Endothelial cell of umbilical vein (primary cell): Measurements from ENCODE around the gene BCL2.

ENCODE experiments used
- CTCF ChIP-seq, 2 donors: IDR thresholded peaks; 1 replicate in 1 of 2; 2 replicates in 1 of 2; pipeline ENCODE4 v1.5.1; 2011; ENCODE audit warnings: low read length in 2 of 2, mild to moderate bottlenecking in 2 of 2, moderate library complexity in 2 of 2, control low read depth in 1 of 2, inconsistent platforms in 1 of 2, low read depth in 1 of 2; ENCODE audit not compliant: insufficient read depth in 1 of 2; ENCODE audit errors: extremely low read depth in 1 of 2
- EZH2 ChIP-seq: IDR thresholded peaks from 2 replicates; pipeline ENCODE4 v1.6.1; 2012; ENCODE audit warnings: borderline replicate concordance, low read depth, mild to moderate bottlenecking, moderate library complexity, low read length, inconsistent platforms; ENCODE audit not compliant: severe bottlenecking
- FOS ChIP-seq: IDR thresholded peaks from 2 replicates; pipeline ENCODE4 v1.6.1; 2011; ENCODE audit warnings: mild to moderate bottlenecking, low read length, moderate library complexity, borderline replicate concordance; ENCODE audit not compliant: insufficient read depth
- GATA2 ChIP-seq: IDR thresholded peaks from 2 replicates; pipeline ENCODE4 v1.7.0; 2011; ENCODE audit warnings: low read depth, mild to moderate bottlenecking, moderate library complexity, mixed read lengths, low read length; ENCODE audit not compliant: insufficient read length, insufficient read depth
- JUN ChIP-seq: IDR thresholded peaks from 2 replicates; pipeline ENCODE4 v1.6.1; 2011; ENCODE audit warnings: borderline replicate concordance, low read depth; ENCODE audit not compliant: insufficient read length, insufficient read depth
- MYC ChIP-seq: IDR thresholded peaks from one replicate; pipeline ENCODE4 v1.6.1; 2011; ENCODE audit warnings: mild to moderate bottlenecking, low read depth, low read length
- POLR2A ChIP-seq: IDR thresholded peaks from 2 replicates; pipeline ENCODE4 v1.6.1; 2012; ENCODE audit warnings: low read depth, mild to moderate bottlenecking, control low read depth, low read length
- POLR2AphosphoS5 ChIP-seq: IDR thresholded peaks from 2 replicates; pipeline ENCODE4 v1.6.1; 2012; ENCODE audit warnings: low read depth, mild to moderate bottlenecking, control low read depth, low read length, moderate library complexity; ENCODE audit not compliant: insufficient read depth
- TF ChIP-seq, protein P1 (sequence below): IDR thresholded peaks from 2 replicates; pipeline ENCODE4 v1.6.1; 2011; ENCODE audit not compliant: insufficient read depth, insufficient read length

GRCh38 chr18:63087421-63088230 is 231.9 kb downstream of the BCL2 start:
- TF ChIP-seq, protein P1, sequence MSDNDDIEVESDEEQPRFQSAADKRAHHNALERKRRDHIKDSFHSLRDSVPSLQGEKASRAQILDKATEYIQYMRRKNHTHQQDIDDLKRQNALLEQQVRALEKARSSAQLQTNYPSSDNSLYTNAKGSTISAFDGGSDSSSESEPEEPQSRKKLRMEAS, result no peak
- TF ChIP-seq CTCF (IDR thresholded peaks at IDR 0.05; ENCODE audit: extremely low read depth in 1 of 2, insufficient read depth in 1 of 2, low read depth in 1 of 2, low read length in 2 of 2) (no peak), JUN (no peak), POLR2A (no peak), EZH2 (no peak), FOS (no peak), POLR2AphosphoS5 (no peak), GATA2 (no peak), MYC (no peak)
